Measurements from ENCODE around the gene DLEU7. TPM values are rescaled to one million over a fixed set of nuclear protein-coding genes. Genes with fewer than 3 reads are reported as not detected.

The DLEU7 gene
- total and polyA plus RNA-seq, 2 of the 13 experiments (the other 11 are each of a cell fraction or from before 2014, with no cell fraction given): not detected

DNA sequence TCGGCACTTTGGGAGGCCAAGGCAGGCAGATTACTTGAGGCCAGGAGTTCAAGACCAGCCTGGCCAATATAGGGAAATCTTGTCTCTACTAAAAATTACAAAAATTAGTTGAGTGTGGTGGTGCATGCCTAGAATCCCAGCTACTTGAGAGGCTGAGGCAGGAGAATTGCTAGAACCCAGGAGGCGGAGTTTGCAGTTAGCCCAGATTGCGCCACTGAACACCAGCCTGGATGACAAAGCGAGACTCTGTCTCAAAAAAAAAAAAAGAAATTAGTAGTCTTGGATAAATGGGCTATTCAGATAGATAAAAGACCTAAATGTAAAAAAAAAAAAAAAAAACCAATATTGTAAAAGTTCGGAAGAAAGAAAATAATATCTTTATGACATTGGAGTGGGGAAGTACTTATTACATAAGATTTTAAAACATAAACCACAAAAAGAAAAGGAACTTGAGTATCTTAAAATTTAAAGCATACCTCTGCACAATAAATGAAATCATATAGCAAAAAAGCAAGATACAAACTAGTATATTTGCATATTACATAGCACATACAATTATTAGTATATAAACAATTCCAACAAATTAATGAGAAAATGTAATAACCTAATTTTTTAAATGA, 39.4 kb upstream of the DLEU7 start:
- no peaks in the 10 kb centered on the region for H3K9me3 ChIP-seq (ENCODE audit: low read length)
- ChIA-PET CTCF (ENCODE audit: low intra/inter-chr PET ratio, low total read pairs) (no interaction called here), POLR2A (no interaction called here)
- no peak overlapping the region for H2AFZ ChIP-seq (ENCODE audit: low read length)
- BruUV-seq (replicated peaks): no TSS peak
- intact Hi-C loops (cut with micrococcal nuclease; ENCODE audit: unreplicated experiment): no loop called here
- 81% methylated on average over 5 of the region's 5 CpGs for WGBS (ENCODE audit: low lambda C conversion rate)
- TF ChIP-seq ZNF737 (CRISPR knock-in tag; IDR thresholded peaks at IDR 0.05; ENCODE audit: borderline replicate concordance) (no peak), ZNF230 (CRISPR knock-in tag; IDR thresholded peaks at IDR 0.05) (no peak), ZSCAN25 (CRISPR knock-in tag; IDR thresholded peaks at IDR 0.05) (no peak), ISX (CRISPR knock-in tag; conservative IDR thresholded peaks at IDR 0.05) (no peak), ZNF761 (CRISPR knock-in tag; conservative IDR thresholded peaks at IDR 0.05) (no peak), RELA (CRISPR knock-in tag; IDR thresholded peaks at IDR 0.05) (no peak), FOXP1 (IDR thresholded peaks at IDR 0.05) (no peak), FOXP1 (CRISPR knock-in tag; IDR thresholded peaks at IDR 0.05) (no peak), ARID2 (CRISPR knock-in tag; IDR thresholded peaks at IDR 0.05; ENCODE audit: borderline replicate concordance) (no peak), MTA1 (CRISPR knock-in tag; IDR thresholded peaks at IDR 0.05; ENCODE audit: borderline replicate concordance) (no peak), ZNF143 (CRISPR knock-in tag; IDR thresholded peaks at IDR 0.05) (no peak), IKZF1 (IDR thresholded peaks at IDR 0.05) (no peak), NFRKB (IDR thresholded peaks at IDR 0.05) (no peak), HMG20B (CRISPR knock-in tag; conservative IDR thresholded peaks at IDR 0.05) (no peak), SMAD1 (CRISPR knock-in tag; IDR thresholded peaks at IDR 0.05; ENCODE audit: borderline replicate concordance, low read depth) (no peak)
- TF ChIP-seq, protein P1, sequence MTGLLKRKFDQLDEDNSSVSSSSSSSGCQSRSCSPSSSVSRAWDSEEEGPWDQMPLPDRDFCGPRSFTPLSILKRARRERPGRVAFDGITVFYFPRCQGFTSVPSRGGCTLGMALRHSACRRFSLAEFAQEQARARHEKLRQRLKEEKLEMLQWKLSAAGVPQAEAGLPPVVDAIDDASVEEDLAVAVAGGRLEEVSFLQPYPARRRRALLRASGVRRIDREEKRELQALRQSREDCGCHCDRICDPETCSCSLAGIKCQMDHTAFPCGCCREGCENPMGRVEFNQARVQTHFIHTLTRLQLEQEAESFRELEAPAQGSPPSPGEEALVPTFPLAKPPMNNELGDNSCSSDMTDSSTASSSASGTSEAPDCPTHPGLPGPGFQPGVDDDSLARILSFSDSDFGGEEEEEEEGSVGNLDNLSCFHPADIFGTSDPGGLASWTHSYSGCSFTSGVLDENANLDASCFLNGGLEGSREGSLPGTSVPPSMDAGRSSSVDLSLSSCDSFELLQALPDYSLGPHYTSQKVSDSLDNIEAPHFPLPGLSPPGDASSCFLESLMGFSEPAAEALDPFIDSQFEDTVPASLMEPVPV (CRISPR knock-in tag; IDR thresholded peaks at IDR 0.05): no peak
- no peak overlapping the region for H3K4me3 ChIP-seq (replicated peaks in 1 of 3; ENCODE audit: insufficient read depth in 1 of 3, low read depth in 2 of 3, low read length in 3 of 3)
- no peak for FAIRE-seq
- no peaks in the 10 kb centered on the region for H3K4me1 ChIP-seq (ENCODE audit: insufficient read depth, low read length)
- H3K27me3 ChIP-seq (ENCODE audit: control insufficient read depth in 1 of 2, insufficient read depth in 2 of 2, low read length in 2 of 2): no peaks in the 10 kb centered on the region
- H3K27ac ChIP-seq (ENCODE audit: extremely low read length, insufficient read depth, low read length): no peak overlapping the region
- no peak for ATAC-seq
- in situ Hi-C loops (cut with HindIII; ENCODE audit: extremely low pct_ligation_motif_present, low pct_unique_long_range_greater_than_20kb): no loop called here
- no peak overlapping the region for H3K9ac ChIP-seq (ENCODE audit: insufficient read depth, low read depth, low read length)
- H4K20me1 ChIP-seq (ENCODE audit: insufficient read depth, low read length): no peaks in the 10 kb centered on the region
- no peaks in the 10 kb centered on the region for H3K79me2 ChIP-seq (ENCODE audit: insufficient read depth, low read length)
- no peak overlapping the region for H3K4me2 ChIP-seq (ENCODE audit: low read depth, low read length)
- no peaks in the 10 kb centered on the region for H3K36me3 ChIP-seq (replicated peaks in 1 of 2; ENCODE audit: control insufficient read depth in 1 of 2, insufficient read depth in 2 of 2, low read length in 2 of 2)
- DNase-seq (ENCODE audit: low spot score): no peak
